IMR-90 (cell line): ENCODE results near the gene DUSP14. TPM values are rescaled to one million over a fixed set of nuclear protein-coding genes. Genes with fewer than 3 reads are reported as not detected.

Source experiments
- ATAC-seq: fragments of 200-7000 bp; cut with Tn5 transposase; 2 replicates; pipeline ENCODE4 v1.9.1; 2020; ENCODE audit warnings: low read depth, mild to moderate bottlenecking, moderate library complexity
- BruUV-seq: library from RNA; stranded (reverse); fragments of 400-500 nt; replicated peaks from 2 replicates; lab custom pipeline; 2021; lab: Mats Ljungman, UMichigan
- CTCF ChIA-PET: fragments of 300-600 bp; formaldehyde crosslinking; extraction: SDS; loops from one replicate; lab custom pipeline; 2021; ENCODE audit warnings: antibody characterized with exemption; lab: Yijun Ruan, JAX
- POLR2A ChIA-PET: fragments of 300-600 bp; sonication (Branson Sonifier 250); formaldehyde crosslinking; loops from one replicate; lab custom pipeline; 2022; ENCODE audit warnings: antibody characterized with exemption; ENCODE audit not compliant: unreplicated experiment; lab: Charles Lee
- DNase-seq: peaks from one replicate; pipeline ENCODE4 v3.0.0; 2013
- H2AFZ ChIP-seq: replicated peaks from 2 replicates; pipeline ENCODE3; 2013; ENCODE audit warnings: low read length, mild to moderate bottlenecking; ENCODE audit not compliant: poor library complexity
- H2AK5ac ChIP-seq: 2 replicates; pipeline ENCODE4 v1.6.1; 2013; ENCODE audit warnings: low read depth, low read length, inconsistent platforms
- H2AK9ac ChIP-seq: replicated peaks from 2 replicates; pipeline ENCODE3; 2013; ENCODE audit warnings: mild to moderate bottlenecking, low read depth, low read length, moderate library complexity; ENCODE audit not compliant: poor library complexity
- H2BK120ac ChIP-seq: 2 replicates; pipeline ENCODE4 v1.6.1; 2013; ENCODE audit warnings: low read depth, low read length, inconsistent platforms
- H2BK15ac ChIP-seq: 3 replicates; pipeline ENCODE4 v1.6.1; 2013; ENCODE audit warnings: low read depth, low read length, inconsistent platforms
- H2BK20ac ChIP-seq: 2 replicates; pipeline ENCODE4 v1.6.1; 2013; ENCODE audit warnings: low read depth, mild to moderate bottlenecking, inconsistent platforms, low read length, moderate library complexity
- H2BK5ac ChIP-seq: 2 replicates; pipeline ENCODE4 v1.6.1; 2013; ENCODE audit warnings: mild to moderate bottlenecking, low read depth, low read length, inconsistent platforms; ENCODE audit not compliant: poor library complexity, severe bottlenecking
- H3K14ac ChIP-seq: replicated peaks from 2 replicates; pipeline ENCODE4 v1.6.1; 2013; ENCODE audit warnings: low read depth, low read length, inconsistent platforms
- H3K18ac ChIP-seq: 2 replicates; pipeline ENCODE4 v1.6.1; 2013; ENCODE audit warnings: low read depth, low read length, control low read depth
- H3K23ac ChIP-seq: 2 replicates; pipeline ENCODE4 v1.6.1; 2013; ENCODE audit warnings: low read depth, low read length, inconsistent platforms
- H3K27ac ChIP-seq: 2 replicates; pipeline ENCODE4 v1.5.1; 2013; ENCODE audit warnings: mild to moderate bottlenecking, control low read depth, low read length; ENCODE audit not compliant: insufficient read depth
- H3K27me3 ChIP-seq: 2 replicates; pipeline ENCODE4 v1.6.1; 2013; ENCODE audit warnings: low read length; ENCODE audit not compliant: control insufficient read depth, insufficient read depth
- H3K36me3 ChIP-seq: 2 replicates; pipeline ENCODE4 v1.6.1; 2013; ENCODE audit warnings: low read length, mixed read lengths; ENCODE audit not compliant: control insufficient read depth, insufficient read depth
- H3K4ac ChIP-seq: 2 replicates; pipeline ENCODE4 v1.6.1; 2013; ENCODE audit warnings: low read depth, low read length, inconsistent platforms
- H3K4me1 ChIP-seq: 2 replicates; pipeline ENCODE4 v1.6.1; 2013; ENCODE audit warnings: low read length, mixed read lengths; ENCODE audit not compliant: control insufficient read depth, insufficient read depth
- H3K4me2 ChIP-seq: 2 replicates; pipeline ENCODE4 v1.6.1; 2013; ENCODE audit warnings: low read depth, mild to moderate bottlenecking, control low read depth, low read length, moderate library complexity
- H3K4me3 ChIP-seq: 2 replicates; pipeline ENCODE4 v1.5.1; 2013; ENCODE audit warnings: low read depth, mild to moderate bottlenecking, control low read depth, low read length, moderate library complexity; ENCODE audit not compliant: insufficient read depth
- H3K56ac ChIP-seq: 2 replicates; pipeline ENCODE4 v1.6.1; 2013; ENCODE audit warnings: low read length, inconsistent platforms; ENCODE audit not compliant: insufficient read depth; ENCODE audit errors: extremely low read depth
- H3K79me1 ChIP-seq, 2 experiments: 2 replicates each; pipeline ENCODE4 v1.6.1; 2013; ENCODE audit warnings: low read length in 2 of 2, inconsistent platforms in 1 of 2, low read depth in 1 of 2
- H3K9ac ChIP-seq: 2 replicates; pipeline ENCODE4 v1.6.1; 2013; ENCODE audit warnings: low read depth, low read length, control low read depth
- H3K9me1 ChIP-seq: 2 replicates; pipeline ENCODE4 v1.6.1; 2013; ENCODE audit warnings: low read length, inconsistent platforms; ENCODE audit not compliant: insufficient read depth
- H3K9me3 ChIP-seq: 2 replicates; pipeline ENCODE4 v1.6.1; 2013; ENCODE audit warnings: low read length; ENCODE audit not compliant: control insufficient read depth, insufficient read depth
- H4K20me1 ChIP-seq: 2 replicates; pipeline ENCODE4 v1.6.1; 2013; ENCODE audit warnings: low read length, inconsistent platforms; ENCODE audit not compliant: insufficient read depth
- H4K5ac ChIP-seq: 2 replicates; pipeline ENCODE4 v1.6.1; 2013; ENCODE audit warnings: mild to moderate bottlenecking, low read depth, low read length, control low read depth
- H4K8ac ChIP-seq, 2 experiments: 2 replicates each; pipeline ENCODE4 v1.6.1; 2013; ENCODE audit warnings: low read depth in 2 of 2, low read length in 2 of 2, control low read depth in 1 of 2, inconsistent platforms in 1 of 2
- H4K91ac ChIP-seq: 2 replicates; pipeline ENCODE4 v1.6.1; 2013; ENCODE audit warnings: low read depth, low read length, inconsistent platforms; ENCODE audit not compliant: insufficient read depth
- BHLHE40 ChIP-seq: fragments of 150-350 bp; IDR thresholded peaks from 2 replicates; pipeline ENCODE4 v1.6.1; 2016; ENCODE audit warnings: mild to moderate bottlenecking, low read depth, low read length
- CEBPB ChIP-seq: IDR thresholded peaks from 2 replicates; pipeline ENCODE4 v1.6.1; 2012; ENCODE audit warnings: low read depth, low read length, improper control_type of control experiment
- CHD1 ChIP-seq: IDR thresholded peaks from 2 replicates; pipeline ENCODE4 v1.6.1; 2012; ENCODE audit warnings: low read depth, low read length, improper control_type of control experiment
- ELK1 ChIP-seq: fragments of 150-350 bp; IDR thresholded peaks from 2 replicates; pipeline ENCODE4 v1.6.1; 2016; ENCODE audit warnings: low read depth, mild to moderate bottlenecking, low read length, moderate library complexity, borderline replicate concordance
- FOS ChIP-seq: fragments of 150-350 bp; IDR thresholded peaks from 2 replicates; pipeline ENCODE4 v1.6.1; 2016; ENCODE audit warnings: low read depth, low read length
- MAFK ChIP-seq: IDR thresholded peaks from 2 replicates; pipeline ENCODE4 v1.6.1; 2012; ENCODE audit warnings: low read depth, low read length, improper control_type of control experiment
- MAZ ChIP-seq: IDR thresholded peaks from 2 replicates; pipeline ENCODE4 v1.6.1; 2012; ENCODE audit warnings: low read depth, mild to moderate bottlenecking, low read length, improper control_type of control experiment, moderate library complexity, borderline replicate concordance
- MXI1 ChIP-seq: IDR thresholded peaks from 2 replicates; pipeline ENCODE4 v1.6.1; 2012; ENCODE audit warnings: low read depth, mild to moderate bottlenecking, low read length, moderate library complexity, borderline replicate concordance
- NFE2L2 ChIP-seq: fragments of 150-350 bp; IDR thresholded peaks from 2 replicates; pipeline ENCODE4 v1.6.1; 2016; ENCODE audit warnings: low read depth, mild to moderate bottlenecking, low read length
- POLR2A ChIP-seq: IDR thresholded peaks from 2 replicates; pipeline ENCODE4 v1.6.1; 2012; ENCODE audit warnings: mild to moderate bottlenecking, low read depth, low read length
- RAD21 ChIP-seq: IDR thresholded peaks from 2 replicates; pipeline ENCODE4 v1.6.1; 2012; ENCODE audit warnings: low read length, improper control_type of control experiment
- RCOR1 ChIP-seq: IDR thresholded peaks from 2 replicates; pipeline ENCODE4 v1.6.1; 2012; ENCODE audit warnings: mild to moderate bottlenecking, low read length, improper control_type of control experiment; ENCODE audit not compliant: insufficient replicate concordance
- RFX5 ChIP-seq: IDR thresholded peaks from 2 replicates; pipeline ENCODE4 v1.8.0; 2012; ENCODE audit warnings: low read depth, mild to moderate bottlenecking, low read length, moderate library complexity
- SMC3 ChIP-seq: fragments of 150-350 bp; IDR thresholded peaks from 2 replicates; pipeline ENCODE4 v1.6.1; 2016; ENCODE audit warnings: low read depth, mild to moderate bottlenecking, antibody characterized with exemption, low read length, moderate library complexity
- USF2 ChIP-seq: fragments of 150-350 bp; IDR thresholded peaks from 2 replicates; pipeline ENCODE4 v1.6.1; 2017; ENCODE audit warnings: mild to moderate bottlenecking, antibody characterized with exemption, low read length, low read depth
- WGBS, 2 experiments: methylation state at CpG; one replicate each; pipeline versions ENCODE4 v1.1.5 to v1.1.7; 2013; ENCODE audit warnings: missing lambda C conversion rate in 2 of 2; ENCODE audit not compliant: insufficient read length in 1 of 2; ENCODE audit errors: extremely low coverage in 2 of 2; 5-methylcytosine and 5-hydroxymethylcytosine counted together
- dilution Hi-C: fragments of 300-500 bp; cut with HindIII; formaldehyde crosslinking; loops from one replicate; pipeline ENCODE4 v1.14.3; 2018; ENCODE audit warnings: low sequenced_read_pairs; ENCODE audit not compliant: unreplicated experiment
- in situ Hi-C: fragments of 300-500 bp; cut with MboI; formaldehyde crosslinking; loops from 3 replicates; pipeline ENCODE4 v1.14.3; 2019; ENCODE audit warnings: low sequenced_read_pairs, inconsistent platforms, mixed read lengths
- intact Hi-C: fragments of 100-400 bp; cut with micrococcal nuclease; formaldehyde crosslinking; loops from 2 replicates; pipeline ENCODE4 v1.10.0; 2022
- polyA plus RNA-seq, 3 experiments: library from polyadenylated mRNA; depleted of rRNA; stranded (reverse); fragments of >200 nt; gene quantifications; 2 replicates each; pipeline ENCODE4 v1.2.3, GENCODE V29; 2012; ENCODE audit warnings: low replicate concordance in 1 of 3
- total RNA-seq: library from RNA; depleted of rRNA; stranded (reverse); fragments of >200 nt; gene quantifications from 2 replicates; pipeline ENCODE4 v1.2.3, GENCODE V29; 2012

Gene DUSP14
- total and polyA plus RNA-seq, 2 of the 4 experiments (the other 2 are of a cell fraction): 97.5 to 127 TPM

- Histone ChIP-seq H2AFZ (no peak overlapping the region), H3K36me3 (no peaks in the 10 kb centered on the region), H3K9me3 (no peaks in the 10 kb centered on the region), H3K23ac (no peak overlapping the region), H3K4me3 (no peak overlapping the region; the same call in 1 of the 2 replicates), H2BK120ac (peak overlapping the region; percentile 70), H4K91ac (peak overlapping the region; percentile 26; the same call in 1 of the 2 replicates), H2BK20ac (peak overlapping the region; percentile 33), H3K79me1 (peaks cover 0 to 36% of the 10 kb centered on the region in 2 experiments; a peak in 2 of 4 replicates), H3K9me1 (peaks cover 4% of the 10 kb centered on the region; the same call in 1 of the 2 replicates), H2AK5ac (peak overlapping the region; percentile 66; the same call in 1 of the 2 replicates), H4K5ac (no peak overlapping the region), H3K27ac (peak overlapping the region; percentile 51; the same call in 1 of the 2 replicates), H3K4me2 (peak overlapping the region; percentile 58), H3K56ac (0 out of 2 replicates have a peak overlapping the region, but pooled peaks have one; percentile 58), H4K20me1 (peaks cover 31% of the 10 kb centered on the region; the same call in 1 of the 2 replicates), H2BK5ac (peak overlapping the region; percentile 97), H3K27me3 (no peaks in the 10 kb centered on the region), H3K18ac (peak overlapping the region; percentile 48; the same call in 1 of the 2 replicates), H4K8ac (peak overlapping the region in 1 of 2 experiments; percentile 44; a peak in 1 of 4 replicates), H3K9ac (no peak overlapping the region), H2AK9ac (no peak overlapping the region), H3K4ac (peak overlapping the region; percentile 16), H3K14ac (0 out of 2 replicates have a peak overlapping the region, but pooled peaks have one; percentile 23), H2BK15ac (peak overlapping the region; percentile 23; the same call in 2 of the 3 replicates), H3K4me1 (peaks cover 7% of the 10 kb centered on the region; the same call in 1 of the 2 replicates)
- in situ Hi-C loops (no loop called here), intact Hi-C loops (loop anchor here (2.0 kb wide), 1 partner anchor 115 kb away; no protein-coding TSS in a partner anchor), dilution Hi-C loops (no loop called here)
- ChIA-PET POLR2A (no interaction called here), CTCF (no interaction called here)
- 50% methylated on average over 2 of the region's 7 CpGs; no CpG with 5 or more reads in 1 of the 2 experiments for WGBS, 2 experiments
- BruUV-seq: no TSS peak
- peak; percentile 99 for DNase-seq
- peak; percentile 31 for ATAC-seq
- no peak for TF ChIP-seq MXI1
- no peak for TF ChIP-seq CEBPB
- TF ChIP-seq POLR2A: no peak; the same call in 1 of the 2 replicates
- TF ChIP-seq NFE2L2: peak; percentile 96
- TF ChIP-seq ELK1: no peak
- TF ChIP-seq RFX5: no peak
- TF ChIP-seq MAZ: no peak
- TF ChIP-seq USF2: no peak
- TF ChIP-seq BHLHE40: peak; percentile 41
- TF ChIP-seq CHD1: no peak
- TF ChIP-seq FOS: peak; percentile 88
- peak; percentile 27 for TF ChIP-seq RAD21
- no peak for TF ChIP-seq SMC3
- peak; percentile 86 for TF ChIP-seq MAFK
- peak; percentile 30 for TF ChIP-seq RCOR1
Measured at GRCh38 chr17:37488009-37488604, 1.6 kb upstream of the DUSP14 start.
